Cortex of kidney (tissue), 1 donor: ENCODE results near the gene PI4KA.
"Not testable (repeated sequence)": the region's sequence is repeated elsewhere in the genome, so short reads cannot be mapped to it uniquely, and the experiment has no call there.

Source experiments
- DNase-seq: peaks from one replicate; lab custom pipeline; 2025; lab: John Stamatoyannopoulos, UW

PI4KA gene

DNA sequence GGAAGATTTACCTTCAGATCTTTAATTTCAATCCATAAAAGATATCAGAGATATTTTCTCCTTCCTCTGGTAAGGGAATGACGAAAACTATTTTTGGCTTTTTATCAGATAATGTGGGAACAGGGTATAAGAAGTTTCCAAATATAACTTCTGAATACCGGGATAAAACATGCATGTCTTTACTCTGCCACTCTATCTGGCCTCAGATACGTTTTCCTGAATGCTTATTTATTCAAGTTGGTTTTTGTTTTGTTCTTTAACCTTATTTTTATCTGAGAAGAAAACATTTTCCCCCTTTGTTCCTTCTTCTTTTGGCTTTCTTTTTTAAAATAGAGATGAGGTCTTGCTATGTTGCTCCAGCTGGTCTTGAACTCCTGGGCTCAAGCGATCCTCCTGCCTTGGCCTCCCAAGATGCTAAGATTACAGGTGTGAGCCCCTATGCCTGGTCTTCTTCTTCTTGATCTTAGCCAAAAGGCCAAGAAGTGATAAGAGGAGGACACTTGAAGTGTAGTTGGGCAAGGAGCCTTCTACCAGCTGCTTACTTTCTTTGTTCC, 83.2 kb downstream of the PI4KA start:
- no peak for DNase-seq

DNA sequence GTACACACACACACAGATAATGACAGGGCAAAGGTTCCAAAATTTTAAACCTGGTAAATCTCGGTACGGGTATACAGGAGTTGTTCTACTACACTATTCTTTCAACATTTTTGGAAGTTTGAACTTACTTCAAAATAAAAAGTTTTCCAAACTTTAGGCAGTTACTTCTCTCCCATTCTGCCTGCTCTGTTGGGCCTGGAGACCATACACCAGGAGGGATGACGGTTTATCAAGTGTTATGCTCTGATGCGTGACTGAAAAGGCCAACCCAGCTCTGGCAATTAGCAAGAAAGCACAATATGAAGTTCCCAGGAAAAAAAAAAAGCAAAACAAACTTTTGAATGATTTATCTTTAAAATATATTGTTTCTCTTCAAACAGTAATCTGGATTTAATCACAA, 83.7 kb downstream of the PI4KA start:
- DNase-seq = no peak

DNA sequence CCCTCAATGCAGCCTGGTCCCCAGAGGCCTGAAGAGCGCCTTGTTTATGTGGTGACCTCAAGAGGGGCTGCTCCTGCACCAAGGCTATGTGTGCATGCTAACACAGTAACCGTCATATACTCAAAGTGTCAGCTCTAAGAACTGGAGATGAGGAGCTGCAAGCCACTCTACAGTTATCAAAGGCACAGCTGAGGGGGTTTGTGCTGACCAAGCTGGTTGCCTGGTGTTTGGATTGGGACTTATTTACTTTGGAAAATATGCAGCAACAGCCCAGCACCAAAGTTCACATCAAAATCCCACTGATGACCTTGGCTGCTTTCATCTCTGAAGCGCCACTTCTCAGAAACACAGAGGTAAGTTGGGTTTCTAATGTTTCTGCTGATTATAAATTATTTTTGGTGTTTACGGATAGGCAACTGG, 84.8 kb downstream of the PI4KA start, which contains the start of gene SERPIND1:
TSS of gene SERPIND1 (plus strand) at position 321 of the 420 bp plus-strand sequence. CDS start 5,200 bp downstream, outside the sequence.
- no peak for DNase-seq

DNA sequence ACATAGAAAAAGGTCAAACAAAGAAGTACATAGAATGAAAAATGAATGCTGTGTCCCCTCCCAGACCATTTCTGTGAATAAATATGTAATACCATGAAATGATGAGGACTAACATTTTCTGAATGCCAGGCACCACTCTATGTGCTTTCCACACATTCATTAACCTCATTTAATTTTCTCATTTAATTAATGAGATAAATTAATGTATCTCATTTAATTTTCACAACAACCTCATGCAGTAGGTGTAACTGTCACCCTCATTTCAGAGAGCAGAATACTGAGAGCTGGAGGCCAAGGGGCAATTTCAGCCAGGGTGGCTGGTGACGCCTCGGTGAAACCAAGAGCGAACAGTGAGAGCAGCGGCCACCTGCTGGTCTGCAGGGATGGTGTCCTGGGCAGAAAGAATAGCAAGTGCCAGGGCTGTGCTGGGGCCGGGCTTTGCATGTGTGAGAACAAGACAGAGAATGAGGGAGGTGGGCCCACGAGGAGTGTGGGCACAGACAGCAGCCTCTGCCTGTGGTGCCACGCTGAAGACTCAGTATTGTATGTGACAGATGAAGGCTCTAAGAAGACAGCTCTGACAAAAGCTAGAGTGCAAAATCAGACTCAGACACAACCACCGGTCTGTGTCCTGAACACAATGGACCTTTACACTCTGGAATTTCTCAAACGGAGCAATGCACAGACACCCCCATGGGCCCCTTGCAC, 86.5 kb downstream of the PI4KA start:
- DNase-seq = no peak

DNA sequence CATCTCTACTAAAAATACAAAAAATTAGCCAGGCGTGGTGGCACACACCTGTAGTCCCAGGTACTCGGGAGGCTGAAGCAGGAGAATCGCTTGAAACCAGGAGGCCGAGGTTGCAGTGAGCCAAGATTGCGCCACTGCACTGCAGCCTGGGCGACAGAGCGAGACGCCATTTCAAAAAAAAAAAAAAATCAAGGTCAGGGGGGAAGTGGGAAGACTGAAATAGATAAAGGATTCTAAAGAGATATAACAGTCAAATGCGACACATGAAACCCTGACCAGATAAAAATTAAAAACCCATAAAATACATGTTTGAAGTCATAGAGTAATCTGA, 89.2 kb downstream of the PI4KA start:
- DNase-seq = not testable (repeated sequence)

DNA sequence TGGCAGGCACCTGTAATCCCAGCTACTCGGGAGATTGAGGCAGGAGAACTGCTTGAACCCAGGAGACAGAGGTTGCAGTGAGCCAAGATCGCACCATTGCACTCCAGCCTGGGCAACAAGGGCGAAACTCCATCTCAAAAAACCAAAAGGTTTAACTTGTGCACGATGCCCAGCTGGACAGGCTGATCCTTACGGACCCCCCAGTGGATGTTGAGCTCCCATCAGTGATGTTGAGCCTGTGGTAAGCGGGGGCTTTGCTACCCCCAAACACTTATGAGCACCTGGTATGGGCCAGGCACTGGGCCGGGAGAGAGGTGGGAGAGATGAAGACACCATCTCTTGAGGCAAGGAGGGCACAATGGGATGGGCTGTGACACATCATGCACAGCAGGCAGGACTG, 92.1 kb downstream of the PI4KA start:
- no peak for DNase-seq

DNA sequence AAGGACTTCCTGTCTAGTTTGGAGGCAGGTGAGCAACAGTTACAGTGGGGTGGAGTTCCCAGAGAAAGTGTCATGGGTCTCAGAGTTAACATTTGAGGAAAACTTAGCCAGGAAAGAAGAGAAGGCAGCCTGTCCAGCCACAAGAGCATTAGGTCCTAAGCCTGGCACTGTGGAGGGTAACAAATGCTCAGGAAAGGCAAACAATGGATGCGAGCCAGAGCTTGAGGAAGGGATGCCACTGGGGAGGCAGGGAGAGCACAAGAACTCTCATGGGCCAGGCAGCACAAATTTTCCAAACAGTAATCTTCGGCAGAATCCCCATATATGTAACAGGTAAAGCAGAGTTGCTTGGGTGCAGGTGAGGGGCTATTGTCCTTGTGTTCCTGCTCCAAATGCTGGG, 92.7 kb downstream of the PI4KA start:
- DNase-seq = no peak

DNA sequence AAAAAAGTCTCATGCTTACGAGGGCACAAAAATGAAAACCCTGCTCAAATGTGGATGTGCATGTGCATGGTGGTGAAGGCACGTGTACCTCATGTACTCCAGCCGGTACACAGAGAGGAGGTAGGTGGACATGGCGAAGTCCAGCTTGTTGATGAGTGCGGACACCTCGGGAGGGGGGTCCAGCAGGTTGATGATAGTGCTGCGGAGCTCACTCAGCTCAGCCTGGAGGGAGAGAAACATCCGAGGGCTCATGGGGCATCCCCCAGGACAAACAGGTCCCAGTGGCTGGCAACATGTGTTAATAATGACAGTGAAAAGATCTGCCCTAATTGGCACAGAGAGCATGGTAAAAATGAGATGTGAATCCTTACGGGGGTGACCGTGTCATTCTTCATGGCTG, 93.9 kb downstream of the PI4KA start:
- no peak for DNase-seq

DNA sequence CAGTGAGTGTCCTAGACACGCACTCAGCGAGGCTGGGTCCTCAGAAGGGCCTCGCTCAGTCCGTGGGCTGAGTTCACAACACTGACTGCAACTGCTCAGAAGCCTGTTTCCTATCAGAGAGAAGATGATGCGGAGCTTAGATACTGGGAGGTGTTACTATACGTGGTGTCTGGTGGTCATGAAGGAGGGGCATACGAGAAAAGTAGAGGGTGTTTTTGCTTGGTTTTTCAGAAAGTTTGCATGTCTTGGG, 94.2 kb downstream of the PI4KA start:
- DNase-seq = no peak

DNA sequence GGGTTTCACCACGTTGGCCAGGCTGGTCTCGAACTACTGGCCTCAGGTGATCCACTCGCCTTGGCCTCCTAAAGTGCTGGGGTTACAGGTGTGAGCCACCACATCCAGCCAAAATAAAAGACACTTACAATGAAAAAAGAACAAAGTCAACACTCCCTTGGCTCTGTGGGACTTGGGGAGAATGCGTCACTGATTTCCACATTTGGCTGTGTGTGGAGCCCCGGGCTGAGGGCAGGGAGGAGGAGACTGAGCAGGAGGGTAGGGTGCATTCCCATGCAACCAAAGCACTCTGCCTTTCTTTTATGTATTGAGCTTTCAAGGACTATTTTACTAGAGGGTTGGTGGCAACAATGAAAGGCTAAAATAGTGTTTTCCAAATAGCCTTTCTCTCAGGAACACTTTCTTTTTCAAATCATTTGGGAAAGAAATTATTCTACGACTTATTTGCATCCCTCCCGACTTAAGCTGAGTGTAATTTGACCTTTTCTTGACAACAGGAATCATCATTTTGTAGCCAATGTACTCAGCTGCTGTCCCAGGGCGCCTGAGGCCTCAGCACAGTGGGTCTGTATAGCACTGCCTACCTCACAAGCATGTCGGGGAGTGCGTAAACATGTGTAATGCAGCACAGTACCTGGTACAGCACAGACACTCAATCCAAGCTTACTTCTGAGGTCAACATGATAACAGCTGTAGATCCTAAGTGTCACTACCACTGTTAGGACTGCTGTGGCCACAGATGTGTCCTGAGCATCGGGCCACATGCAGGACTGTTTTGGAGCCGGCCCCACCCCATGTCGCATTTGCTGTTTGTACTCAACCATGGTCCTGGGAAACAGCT, 94.8 kb downstream of the PI4KA start:
- no peak for DNase-seq

DNA sequence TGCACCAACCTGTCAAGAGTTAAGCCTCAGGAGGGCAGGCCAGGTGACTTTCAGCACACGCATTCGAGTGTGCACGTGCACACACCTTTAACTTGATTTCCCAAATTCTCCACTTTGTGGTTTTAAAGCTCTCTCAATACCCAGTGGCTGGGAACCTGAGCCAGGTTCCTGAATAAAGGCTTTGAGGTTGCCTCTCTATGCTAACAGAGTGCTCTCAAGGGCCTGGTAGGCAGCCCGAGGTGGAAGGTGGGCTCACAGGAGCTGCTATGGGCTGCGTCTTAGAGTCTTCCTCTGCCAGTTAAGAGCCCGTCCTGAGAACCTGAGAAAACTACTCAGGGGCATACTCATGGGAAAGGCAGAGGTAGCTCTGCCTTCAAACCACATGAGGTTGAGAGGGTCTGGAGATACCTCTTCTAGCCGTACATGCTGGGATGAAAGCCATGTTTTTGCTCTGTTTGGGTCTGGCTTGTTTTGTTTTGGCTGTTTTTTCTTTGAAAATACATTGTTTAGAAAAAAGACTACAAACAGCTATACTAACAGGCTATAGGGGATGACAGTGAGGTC, 96.3 kb downstream of the PI4KA start:
- DNase-seq = no peak

DNA sequence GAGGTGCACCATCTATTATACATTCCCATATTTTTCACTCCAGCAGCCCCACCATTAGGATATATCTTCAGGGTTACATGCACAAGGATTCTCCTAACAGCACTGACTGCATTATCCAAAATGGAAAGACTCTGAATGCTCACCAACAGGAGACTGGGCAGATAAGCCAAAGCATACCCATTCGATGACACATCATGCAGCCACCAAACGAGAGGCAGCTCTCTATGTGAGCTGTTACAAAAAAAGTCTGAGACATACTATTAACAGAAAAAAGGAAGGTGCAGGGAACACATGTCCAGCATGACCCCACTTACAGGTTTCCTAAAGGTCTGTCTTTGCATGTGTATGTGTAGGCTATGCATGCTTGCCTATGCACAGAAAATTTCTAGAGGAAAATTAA, 97.1 kb downstream of the PI4KA start:
- DNase-seq = no peak

DNA sequence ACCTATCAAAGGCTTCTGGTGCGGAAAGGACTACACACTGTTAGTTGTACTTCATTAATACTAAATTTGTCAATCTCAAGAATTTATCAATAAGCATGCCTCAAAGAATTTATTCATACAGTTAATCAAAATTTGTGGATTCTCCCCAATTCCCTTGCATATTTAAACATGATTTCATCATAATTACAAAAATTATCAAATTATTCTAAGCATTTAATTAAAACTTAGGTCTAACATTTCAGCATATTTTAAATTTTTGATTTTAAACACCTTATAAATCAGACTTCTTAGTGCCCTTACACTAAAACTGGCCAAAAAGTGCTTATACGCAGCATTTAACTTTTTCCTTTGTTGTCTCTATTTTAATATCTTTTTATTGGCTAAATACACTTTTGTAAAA, 98.5 kb downstream of the PI4KA start:
- no peak for DNase-seq

DNA sequence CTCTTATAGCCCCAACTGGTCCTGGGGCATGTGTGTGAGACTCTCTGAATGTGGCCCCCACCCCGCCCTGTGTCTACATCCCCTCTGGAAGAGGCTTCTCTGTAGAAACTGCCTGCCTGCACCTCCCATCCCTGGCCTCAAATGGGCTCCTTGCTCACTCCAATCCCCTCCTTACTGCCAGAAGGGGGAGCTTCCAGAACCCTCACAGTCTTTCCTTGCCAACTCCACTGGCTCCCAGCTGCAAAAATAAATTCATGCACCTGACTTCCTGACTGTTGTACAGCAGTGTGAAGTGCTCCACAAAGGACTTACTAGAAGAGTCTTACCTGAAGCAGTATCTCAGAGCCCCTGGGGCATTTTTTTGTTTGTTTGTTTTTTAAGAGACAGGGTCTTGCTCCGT, 99.9 kb downstream of the PI4KA start:
- no peak for DNase-seq

DNA sequence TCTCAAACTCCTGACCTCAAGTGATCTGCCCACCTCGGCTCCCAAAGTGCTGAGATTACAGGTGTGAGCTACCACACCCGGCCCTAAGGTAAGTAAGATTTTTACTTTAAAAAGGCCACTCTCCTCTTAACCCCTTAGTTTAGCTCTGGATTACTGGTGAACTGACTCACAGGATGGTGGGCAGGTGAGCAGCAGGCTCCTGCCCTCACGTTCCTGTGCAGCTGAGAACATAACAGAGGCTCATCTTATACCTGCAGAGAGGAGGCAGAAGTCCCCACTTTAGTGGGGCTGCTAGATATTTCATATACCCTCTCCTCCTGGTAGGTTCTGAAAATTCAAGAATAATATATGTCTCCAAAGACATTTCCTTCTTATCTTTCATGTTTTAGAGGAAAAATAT, 101.8 kb downstream of the PI4KA start:
- DNase-seq = no peak

DNA sequence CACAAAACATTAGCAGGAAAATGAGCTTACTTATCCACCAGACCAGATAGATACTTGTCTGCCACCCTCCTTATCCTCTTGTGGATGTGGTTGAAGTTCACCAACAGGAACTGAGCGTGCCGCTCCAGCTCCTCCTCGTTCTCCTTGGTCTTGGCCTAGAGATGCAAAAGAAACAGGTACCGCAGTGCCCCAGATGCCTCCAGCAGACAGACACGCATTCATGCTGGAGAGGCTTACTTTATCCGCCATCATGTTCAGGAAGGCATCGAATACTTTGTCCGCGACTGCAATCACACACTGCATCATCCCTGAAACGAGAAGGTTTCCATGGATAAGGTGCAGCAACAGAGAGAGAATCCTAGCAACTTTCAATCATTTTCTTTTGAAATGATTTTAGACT, 105.7 kb downstream of the PI4KA start:
- no peak for DNase-seq

DNA sequence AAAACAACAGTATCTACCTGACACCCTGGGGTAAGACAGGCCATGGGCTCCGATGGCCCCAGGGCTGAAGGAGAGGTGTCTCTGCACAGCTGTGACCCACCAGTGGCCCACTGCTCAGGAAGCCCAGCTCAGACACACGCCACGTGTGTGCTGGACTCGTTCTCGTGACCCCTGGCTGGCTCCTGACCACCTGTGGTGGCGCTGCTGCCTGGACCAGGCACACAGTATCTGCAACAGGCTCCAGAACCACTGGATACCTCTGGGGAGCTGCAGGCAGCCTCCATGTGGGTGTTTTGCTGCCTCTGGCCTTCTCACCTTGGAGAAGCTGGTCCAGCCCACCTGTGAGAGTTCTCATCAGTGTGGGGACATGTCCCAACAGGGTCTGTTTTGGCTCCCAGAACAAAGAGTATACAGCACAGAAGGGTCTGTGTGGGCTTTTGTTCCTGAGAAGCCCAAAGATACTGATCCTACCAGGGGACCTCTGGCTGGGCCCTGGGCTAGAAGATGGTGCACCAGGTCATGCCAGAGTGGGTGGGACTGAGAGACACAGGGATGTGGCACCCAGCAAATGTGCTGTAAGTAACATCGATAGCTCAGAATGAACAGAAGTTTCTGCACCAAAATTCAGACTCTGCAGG, 106.4 kb downstream of the PI4KA start:
- no peak for DNase-seq

DNA sequence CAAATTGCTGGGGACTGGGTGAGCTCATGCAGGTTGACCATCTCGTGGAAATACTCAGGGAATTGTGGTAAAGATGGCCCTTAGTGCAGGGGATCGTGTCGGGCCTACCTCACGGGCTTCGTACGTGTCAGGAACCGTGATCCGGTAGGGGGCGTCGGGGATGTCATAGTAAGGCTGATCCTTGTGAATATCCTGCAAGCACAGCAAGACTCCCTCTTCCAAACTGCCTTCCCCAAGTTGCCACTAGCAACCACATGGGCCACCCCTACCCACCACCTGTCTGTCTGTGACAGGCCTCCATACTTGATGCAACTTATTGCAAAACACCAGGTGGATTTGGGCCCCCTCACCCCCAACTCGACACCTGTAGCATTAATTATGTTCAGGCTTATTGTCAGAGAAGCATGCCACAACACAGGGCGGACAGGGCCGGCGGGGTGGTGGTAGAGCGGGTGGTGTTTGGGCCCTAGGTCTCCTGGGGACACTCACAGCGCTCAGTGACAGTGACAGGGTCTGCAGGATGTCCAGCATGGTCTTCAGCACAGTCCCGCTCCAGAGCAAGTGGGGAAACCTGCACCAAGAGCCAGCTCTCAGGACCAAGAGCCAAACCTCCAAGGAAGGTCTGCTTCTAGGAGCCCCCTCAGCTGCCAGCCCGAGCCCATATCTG, 107.3 kb downstream of the PI4KA start:
- DNase-seq = no peak

DNA sequence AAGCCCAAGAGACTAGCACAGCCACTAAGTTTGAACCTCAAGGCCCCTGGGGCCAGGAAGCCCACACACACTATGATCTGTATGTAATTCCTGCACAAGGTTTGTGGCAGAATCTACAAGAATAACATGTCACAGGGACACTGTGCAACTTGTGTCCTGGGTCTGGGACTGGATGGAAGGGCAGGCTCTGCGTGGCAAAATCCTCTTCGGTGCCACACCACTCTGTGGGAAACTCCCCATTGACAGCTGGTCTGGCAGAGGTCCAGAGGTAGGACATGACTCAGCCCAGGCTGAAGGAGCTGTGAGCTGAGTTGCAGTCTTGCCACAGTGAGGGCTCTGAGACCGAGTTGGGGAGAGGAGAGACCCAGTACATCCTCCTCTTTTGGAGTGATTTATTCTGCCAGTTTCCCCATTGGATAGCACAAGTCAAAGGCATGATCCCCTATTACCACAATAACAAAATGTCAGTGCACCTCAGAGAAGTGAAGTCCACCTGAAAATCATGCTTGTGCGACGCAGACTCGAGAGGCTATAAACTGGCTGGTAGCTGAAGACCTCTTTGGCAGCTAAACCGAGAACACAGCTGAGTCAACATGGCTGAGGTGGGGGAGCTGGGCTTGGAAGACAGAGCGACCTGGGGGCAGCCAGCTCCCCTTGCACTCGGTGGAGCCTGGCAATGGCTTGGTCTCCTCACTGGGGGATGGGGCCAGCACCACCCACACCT, 108.0 kb downstream of the PI4KA start:
- DNase-seq = no peak

DNA sequence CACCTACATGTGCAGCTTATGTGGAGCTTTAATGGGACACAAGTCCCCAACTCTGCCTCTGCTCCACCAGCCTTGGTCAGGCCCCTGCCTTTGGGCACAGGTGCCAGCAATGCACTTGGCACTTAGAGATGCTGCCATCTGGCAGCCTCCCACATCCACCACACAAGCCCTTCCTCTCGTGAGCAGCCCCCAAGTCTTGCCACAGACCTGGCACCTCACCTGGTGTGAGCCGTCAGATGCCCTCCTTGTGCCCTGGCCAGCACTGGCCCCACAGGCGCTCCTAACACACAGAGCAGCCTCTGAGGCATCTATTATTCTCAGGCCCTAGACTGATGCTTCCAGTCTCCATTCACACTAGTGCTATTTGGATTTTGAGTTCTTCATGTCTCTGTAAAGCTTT, 109.2 kb downstream of the PI4KA start:
- no peak for DNase-seq

DNA sequence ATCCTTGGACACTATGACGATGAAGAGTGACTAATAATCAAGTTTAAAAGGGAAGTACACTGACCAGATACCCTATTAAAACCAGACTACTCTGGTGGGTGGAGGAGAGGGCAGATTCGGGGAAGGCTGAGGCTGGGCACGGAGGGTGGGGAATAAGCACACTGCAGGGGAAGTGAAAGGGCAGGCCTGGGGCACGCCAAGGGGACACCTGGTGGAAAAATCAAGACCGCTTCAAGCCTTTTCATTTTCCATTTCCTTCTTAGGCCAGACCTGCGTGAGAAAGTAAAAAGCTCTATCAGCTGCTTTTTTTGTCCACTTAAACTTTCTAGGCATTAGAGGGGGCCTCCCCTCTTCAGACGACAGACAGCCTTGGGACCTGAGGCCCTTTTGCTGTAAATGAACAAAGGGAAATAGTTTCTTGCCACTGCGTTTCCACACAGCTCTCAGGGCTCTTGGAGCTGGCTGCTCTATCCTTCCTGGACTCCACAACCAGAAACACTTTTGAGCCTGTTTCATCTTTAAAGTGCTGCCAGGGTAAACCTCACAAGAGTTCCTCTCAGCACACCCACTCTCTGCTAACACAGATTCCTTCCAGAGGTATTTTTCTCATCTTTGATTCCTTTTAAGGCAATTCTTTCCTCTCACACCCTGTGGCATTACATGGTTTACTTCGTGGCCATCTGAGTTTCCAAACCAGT, 109.7 kb downstream of the PI4KA start:
- DNase-seq = no peak
